ENCODE measurements around the gene SEMA5A. TPM values are rescaled to one million over a fixed set of nuclear protein-coding genes. Genes with fewer than 3 reads are reported as not detected.

SEMA5A gene
- total RNA-seq, 2 experiments from 2014 or later = 0.12 TPM

GRCh38 chr5:9054322-9054721, 491.6 kb downstream of the SEMA5A start:
- no peaks in the 10 kb centered on the region for H3K9me3 Mint-ChIP-seq
- no peaks in the 10 kb centered on the region for H3K4me1 Mint-ChIP-seq
- no peak overlapping the region for H3K4me3 Mint-ChIP-seq
- H3K27ac Mint-ChIP-seq = no peak overlapping the region
- H3K27me3 Mint-ChIP-seq = no peaks in the 10 kb centered on the region
- no peaks in the 10 kb centered on the region for H3K36me3 Mint-ChIP-seq (ENCODE audit: low read depth)
- CTCF ChIA-PET = interaction anchor here (1.1 kb wide), 1 partner anchor 146 kb away, joined by 3 read pairs; no protein-coding TSS in a partner anchor
- POLR2A ChIA-PET = no interaction called here
- DNase-seq = no peak

GRCh38 chr5:9052421-9052820, 493.5 kb downstream of the SEMA5A start:
- Mint-ChIP-seq H3K4me3 (no peak overlapping the region), H3K27ac (no peak overlapping the region), H3K4me1 (no peaks in the 10 kb centered on the region), H3K36me3 (ENCODE audit: low read depth) (no peaks in the 10 kb centered on the region), H3K9me3 (no peaks in the 10 kb centered on the region), H3K27me3 (no peaks in the 10 kb centered on the region)
- ChIA-PET POLR2A (no interaction called here), CTCF (no interaction called here)
- no peak for DNase-seq

GRCh38 chr5:9051779-9052178, 494.1 kb downstream of the SEMA5A start:
- Mint-ChIP-seq H3K9me3 (no peaks in the 10 kb centered on the region), H3K36me3 (ENCODE audit: low read depth) (no peaks in the 10 kb centered on the region), H3K4me3 (no peak overlapping the region), H3K27ac (no peak overlapping the region), H3K4me1 (no peaks in the 10 kb centered on the region), H3K27me3 (no peaks in the 10 kb centered on the region)
- no peak for DNase-seq
- POLR2A ChIA-PET = no interaction called here
- CTCF ChIA-PET = no interaction called here

GRCh38 chr5:9047932-9048331, 497.9 kb downstream of the SEMA5A start:
- POLR2A ChIA-PET = no interaction called here
- Mint-ChIP-seq H3K4me1 (no peaks in the 10 kb centered on the region), H3K27ac (no peak overlapping the region), H3K4me3 (no peak overlapping the region), H3K27me3 (no peaks in the 10 kb centered on the region), H3K36me3 (ENCODE audit: low read depth) (no peaks in the 10 kb centered on the region), H3K9me3 (no peaks in the 10 kb centered on the region)
- CTCF ChIA-PET = no interaction called here
- DNase-seq = no peak

- H3K4me1 Mint-ChIP-seq = no peaks in the 10 kb centered on the region
- no peaks in the 10 kb centered on the region for H3K9me3 Mint-ChIP-seq
- no peaks in the 10 kb centered on the region for H3K36me3 Mint-ChIP-seq (ENCODE audit: low read depth)
- H3K4me3 Mint-ChIP-seq = no peak overlapping the region
- H3K27me3 Mint-ChIP-seq = no peaks in the 10 kb centered on the region
- no peak for DNase-seq
- no peak overlapping the region for H3K27ac Mint-ChIP-seq
- POLR2A ChIA-PET = no interaction called here
- CTCF ChIA-PET = no interaction called here
Measured at GRCh38 chr5:9046756-9047481, 499.0 kb downstream of the SEMA5A start.

- CTCF ChIA-PET = no interaction called here
Measured at GRCh38 chr5:9045946-9046345, 499.9 kb downstream of the SEMA5A start.

GRCh38 chr5:9042241-9042640, 503.6 kb downstream of the SEMA5A start:
- Mint-ChIP-seq H3K36me3 (ENCODE audit: low read depth) (no peaks in the 10 kb centered on the region), H3K27ac (no peak overlapping the region), H3K27me3 (no peaks in the 10 kb centered on the region), H3K4me1 (no peaks in the 10 kb centered on the region), H3K9me3 (peaks cover 3% of the 10 kb centered on the region), H3K4me3 (no peak overlapping the region)
- no peak for DNase-seq
- ChIA-PET POLR2A (no interaction called here), CTCF (no interaction called here)

More at GRCh38 chr5:9045946-9046345, 499.9 kb downstream of the SEMA5A start:
- POLR2A ChIA-PET = no interaction called here
- no peak overlapping the region for H3K27ac Mint-ChIP-seq
- no peaks in the 10 kb centered on the region for H3K9me3 Mint-ChIP-seq
- no peaks in the 10 kb centered on the region for H3K27me3 Mint-ChIP-seq
- no peak for DNase-seq
- no peaks in the 10 kb centered on the region for H3K36me3 Mint-ChIP-seq (ENCODE audit: low read depth)
- no peaks in the 10 kb centered on the region for H3K4me1 Mint-ChIP-seq
- no peak overlapping the region for H3K4me3 Mint-ChIP-seq

GRCh38 chr5:9040475-9040874, 505.4 kb downstream of the SEMA5A start:
- Mint-ChIP-seq H3K9me3 (peaks cover 3% of the 10 kb centered on the region), H3K27me3 (no peaks in the 10 kb centered on the region), H3K4me3 (no peak overlapping the region), H3K36me3 (ENCODE audit: low read depth) (no peaks in the 10 kb centered on the region), H3K4me1 (no peaks in the 10 kb centered on the region), H3K27ac (no peak overlapping the region)
- CTCF ChIA-PET = no interaction called here
- POLR2A ChIA-PET = no interaction called here
- DNase-seq = no peak

GRCh38 chr5:9037048-9037447, 508.8 kb downstream of the SEMA5A start:
- CTCF ChIA-PET = no interaction called here
- Mint-ChIP-seq H3K36me3 (ENCODE audit: low read depth) (no peaks in the 10 kb centered on the region), H3K4me3 (no peak overlapping the region), H3K27me3 (no peaks in the 10 kb centered on the region), H3K9me3 (peaks cover 3% of the 10 kb centered on the region), H3K27ac (no peak overlapping the region), H3K4me1 (no peaks in the 10 kb centered on the region)
- POLR2A ChIA-PET = no interaction called here
- DNase-seq = no peak

- Mint-ChIP-seq H3K4me1 (no peaks in the 10 kb centered on the region), H3K36me3 (ENCODE audit: low read depth) (no peaks in the 10 kb centered on the region), H3K27ac (no peak overlapping the region), H3K9me3 (peaks cover 3% of the 10 kb centered on the region), H3K4me3 (no peak overlapping the region), H3K27me3 (no peaks in the 10 kb centered on the region)
- POLR2A ChIA-PET = no interaction called here
- no peak for DNase-seq
- CTCF ChIA-PET = no interaction called here
Measured at GRCh38 chr5:9035346-9035745, 510.5 kb downstream of the SEMA5A start.

GRCh38 chr5:9034649-9035048, 511.2 kb downstream of the SEMA5A start:
- no peaks in the 10 kb centered on the region for H3K9me3 Mint-ChIP-seq
- no peaks in the 10 kb centered on the region for H3K4me1 Mint-ChIP-seq
- H3K4me3 Mint-ChIP-seq = no peak overlapping the region
- no peak overlapping the region for H3K27ac Mint-ChIP-seq
- H3K27me3 Mint-ChIP-seq = no peaks in the 10 kb centered on the region
- ChIA-PET POLR2A (no interaction called here), CTCF (no interaction called here)
- no peak for DNase-seq
- H3K36me3 Mint-ChIP-seq (ENCODE audit: low read depth) = no peaks in the 10 kb centered on the region

- Mint-ChIP-seq H3K27ac (no peak overlapping the region), H3K27me3 (no peaks in the 10 kb centered on the region), H3K36me3 (ENCODE audit: low read depth) (no peaks in the 10 kb centered on the region), H3K4me3 (no peak overlapping the region), H3K4me1 (no peaks in the 10 kb centered on the region), H3K9me3 (peaks cover 2% of the 10 kb centered on the region)
- CTCF ChIA-PET = no interaction called here
- POLR2A ChIA-PET = no interaction called here
- DNase-seq = no peak
Measured at GRCh38 chr5:9033524-9033923, 512.4 kb downstream of the SEMA5A start.

- no peaks in the 10 kb centered on the region for H3K4me1 Mint-ChIP-seq
- no peaks in the 10 kb centered on the region for H3K36me3 Mint-ChIP-seq (ENCODE audit: low read depth)
- H3K4me3 Mint-ChIP-seq = no peak overlapping the region
- H3K27me3 Mint-ChIP-seq = no peaks in the 10 kb centered on the region
- DNase-seq = no peak
- peaks cover 37% of the 10 kb centered on the region for H3K9me3 Mint-ChIP-seq
- H3K27ac Mint-ChIP-seq = no peak overlapping the region
- ChIA-PET POLR2A (no interaction called here), CTCF (no interaction called here)
Measured at GRCh38 chr5:9025942-9026341, 519.9 kb downstream of the SEMA5A start.

GRCh38 chr5:9020996-9021395, 524.9 kb downstream of the SEMA5A start:
- POLR2A ChIA-PET = no interaction called here
- CTCF ChIA-PET = no interaction called here
- DNase-seq = no peak
- Mint-ChIP-seq H3K27ac (no peak overlapping the region), H3K4me3 (no peak overlapping the region), H3K27me3 (no peaks in the 10 kb centered on the region), H3K9me3 (peaks cover 24% of the 10 kb centered on the region), H3K36me3 (ENCODE audit: low read depth) (no peaks in the 10 kb centered on the region), H3K4me1 (no peaks in the 10 kb centered on the region)
